Stimulated activated naive CD8-positive, alpha-beta T cell treated with anti-CD3 and anti-CD28 coated beads, Interleukin-15, Interleukin-2, amounts not matched to agents 100 ng/mL and 50 ng/mL, for 24 hours (primary cell): ENCODE results near the gene PLA2G4E.

Experiments used
- H3K27ac Mint-ChIP-seq: one replicate; pipeline ENCODE4 v1.8.0; 2021; ENCODE audit warnings: mild to moderate bottlenecking, mixed read lengths
- H3K27me3 Mint-ChIP-seq: one replicate; pipeline ENCODE4 v1.8.0; 2021; ENCODE audit warnings: mixed read lengths
- H3K36me3 Mint-ChIP-seq: one replicate; pipeline ENCODE4 v1.8.0; 2021; ENCODE audit warnings: low read depth, mixed read lengths
- H3K4me1 Mint-ChIP-seq: one replicate; pipeline ENCODE4 v1.8.0; 2021; ENCODE audit warnings: low read depth, mixed read lengths
- H3K4me3 Mint-ChIP-seq: one replicate; pipeline ENCODE4 v1.8.0; 2021; ENCODE audit warnings: mild to moderate bottlenecking, mixed read lengths
- H3K9me3 Mint-ChIP-seq: one replicate; pipeline ENCODE4 v1.8.0; 2021; ENCODE audit warnings: mixed read lengths

The PLA2G4E gene

GRCh38 chr15:42036112-42036905 is 15.5 kb upstream of the PLA2G4E start:
- no peak overlapping the region for H3K27ac Mint-ChIP-seq
- peaks cover 17% of the 10 kb centered on the region for H3K4me1 Mint-ChIP-seq
- H3K4me3 Mint-ChIP-seq: no peak overlapping the region
- no peaks in the 10 kb centered on the region for H3K27me3 Mint-ChIP-seq
- no peaks in the 10 kb centered on the region for H3K9me3 Mint-ChIP-seq
- H3K36me3 Mint-ChIP-seq: no peaks in the 10 kb centered on the region

GRCh38 chr15:42035435-42035761 is 14.6 kb upstream of the PLA2G4E start:
- Mint-ChIP-seq H3K4me1 (peaks cover 17% of the 10 kb centered on the region), H3K27me3 (no peaks in the 10 kb centered on the region), H3K9me3 (no peaks in the 10 kb centered on the region), H3K27ac (no peak overlapping the region), H3K4me3 (no peak overlapping the region), H3K36me3 (no peaks in the 10 kb centered on the region)

GRCh38 chr15:42034628-42035434 is 14.0 kb upstream of the PLA2G4E start:
- Mint-ChIP-seq H3K4me1 (peaks cover 17% of the 10 kb centered on the region), H3K9me3 (no peaks in the 10 kb centered on the region), H3K27ac (no peak overlapping the region), H3K36me3 (no peaks in the 10 kb centered on the region), H3K4me3 (no peak overlapping the region), H3K27me3 (no peaks in the 10 kb centered on the region)

GRCh38 chr15:42033214-42033873 is 12.5 kb upstream of the PLA2G4E start:
- peak overlapping the region; percentile 63 for H3K27ac Mint-ChIP-seq
- H3K4me3 Mint-ChIP-seq: no peak overlapping the region

GRCh38 chr15:42032376-42033213 is 11.8 kb upstream of the PLA2G4E start:
- peak overlapping the region; percentile 63 for H3K27ac Mint-ChIP-seq

More at GRCh38 chr15:42033214-42033873, 12.5 kb upstream of the PLA2G4E start:
- H3K4me1 Mint-ChIP-seq: peaks cover 17% of the 10 kb centered on the region
- H3K36me3 Mint-ChIP-seq: no peaks in the 10 kb centered on the region
- no peaks in the 10 kb centered on the region for H3K9me3 Mint-ChIP-seq
- H3K27me3 Mint-ChIP-seq: no peaks in the 10 kb centered on the region

GRCh38 chr15:42031198-42031915 is 10.5 kb upstream of the PLA2G4E start:
- no peak overlapping the region for H3K27ac Mint-ChIP-seq
- no peaks in the 10 kb centered on the region for H3K27me3 Mint-ChIP-seq
- no peaks in the 10 kb centered on the region for H3K36me3 Mint-ChIP-seq
- H3K9me3 Mint-ChIP-seq: no peaks in the 10 kb centered on the region
- H3K4me3 Mint-ChIP-seq: no peak overlapping the region
- H3K4me1 Mint-ChIP-seq: peaks cover 17% of the 10 kb centered on the region

More at GRCh38 chr15:42032376-42033213, 11.8 kb upstream of the PLA2G4E start:
- H3K4me3 Mint-ChIP-seq: no peak overlapping the region
- H3K9me3 Mint-ChIP-seq: no peaks in the 10 kb centered on the region
- peaks cover 17% of the 10 kb centered on the region for H3K4me1 Mint-ChIP-seq
- H3K36me3 Mint-ChIP-seq: no peaks in the 10 kb centered on the region
- no peaks in the 10 kb centered on the region for H3K27me3 Mint-ChIP-seq

- Mint-ChIP-seq H3K36me3 (no peaks in the 10 kb centered on the region), H3K27ac (no peak overlapping the region), H3K4me3 (no peak overlapping the region), H3K4me1 (peaks cover under 1% of the 10 kb centered on the region), H3K9me3 (no peaks in the 10 kb centered on the region), H3K27me3 (no peaks in the 10 kb centered on the region)
These were observed 6.7 kb upstream of the PLA2G4E start for GRCh38 chr15:42027521-42027920.

GRCh38 chr15:42024303-42024702 is 3.5 kb upstream of the PLA2G4E start:
- Mint-ChIP-seq H3K4me1 (no peaks in the 10 kb centered on the region), H3K27me3 (no peaks in the 10 kb centered on the region), H3K27ac (no peak overlapping the region), H3K4me3 (no peak overlapping the region), H3K9me3 (no peaks in the 10 kb centered on the region), H3K36me3 (no peaks in the 10 kb centered on the region)

- H3K36me3 Mint-ChIP-seq: no peaks in the 10 kb centered on the region
- H3K9me3 Mint-ChIP-seq: no peaks in the 10 kb centered on the region
- no peak overlapping the region for H3K4me3 Mint-ChIP-seq
- no peaks in the 10 kb centered on the region for H3K4me1 Mint-ChIP-seq
- peaks cover 4% of the 10 kb centered on the region for H3K27me3 Mint-ChIP-seq
- H3K27ac Mint-ChIP-seq: no peak overlapping the region
These were observed 751 bp upstream of the PLA2G4E start for GRCh38 chr15:42021593-42021992.

- no peaks in the 10 kb centered on the region for H3K36me3 Mint-ChIP-seq
- no peaks in the 10 kb centered on the region for H3K4me1 Mint-ChIP-seq
- peaks cover 4% of the 10 kb centered on the region for H3K27me3 Mint-ChIP-seq
- H3K4me3 Mint-ChIP-seq: no peak overlapping the region
- H3K27ac Mint-ChIP-seq: no peak overlapping the region
- H3K9me3 Mint-ChIP-seq: no peaks in the 10 kb centered on the region
These were observed 2.3 kb downstream of the PLA2G4E start for GRCh38 chr15:42018306-42019224.

GRCh38 chr15:42016971-42017370 is 3.9 kb downstream of the PLA2G4E start:
- Mint-ChIP-seq H3K4me3 (no peak overlapping the region), H3K27me3 (peaks cover 4% of the 10 kb centered on the region)

GRCh38 chr15:42014406-42014805 is 6.4 kb downstream of the PLA2G4E start:
- Mint-ChIP-seq H3K27me3 (peaks cover 4% of the 10 kb centered on the region), H3K9me3 (no peaks in the 10 kb centered on the region), H3K27ac (no peak overlapping the region), H3K36me3 (no peaks in the 10 kb centered on the region), H3K4me1 (peaks cover 11% of the 10 kb centered on the region), H3K4me3 (no peak overlapping the region)

More at GRCh38 chr15:42016971-42017370, 3.9 kb downstream of the PLA2G4E start:
- Mint-ChIP-seq H3K36me3 (no peaks in the 10 kb centered on the region), H3K9me3 (no peaks in the 10 kb centered on the region), H3K27ac (no peak overlapping the region), H3K4me1 (no peaks in the 10 kb centered on the region)

GRCh38 chr15:42012928-42013482 is 7.8 kb downstream of the PLA2G4E start:
- peaks cover 11% of the 10 kb centered on the region for H3K4me1 Mint-ChIP-seq
- peaks cover 4% of the 10 kb centered on the region for H3K27me3 Mint-ChIP-seq
- H3K4me3 Mint-ChIP-seq: no peak overlapping the region
- no peaks in the 10 kb centered on the region for H3K9me3 Mint-ChIP-seq
- H3K27ac Mint-ChIP-seq: no peak overlapping the region
- H3K36me3 Mint-ChIP-seq: no peaks in the 10 kb centered on the region
